GM12878 (cell line): Measurements from ENCODE around the gene POU2AF2. TPM values are rescaled to one million over a fixed set of nuclear protein-coding genes. Genes with fewer than 3 reads are reported as not detected.

Experiments used
- ATAC-seq: fragments of 200-7000 bp; cut with Tn5 transposase; 3 replicates; pipeline ENCODE4 v1.9.1; 2020; ENCODE audit warnings: mild to moderate bottlenecking, moderate library complexity
- BruUV-seq: library from RNA; stranded (reverse); fragments of 400-500 nt; replicated peaks from 2 replicates; lab custom pipeline; 2021; lab: Mats Ljungman, UMichigan
- CTCF ChIA-PET: fragments of 300-600 bp; sonication (Branson Sonifier 250); formaldehyde crosslinking; extraction: SDS; loops from one replicate; lab custom pipeline; 2021; ENCODE audit warnings: inconsistent platforms; lab: Yijun Ruan, JAX
- POLR2A ChIA-PET: fragments of 350-600 bp; formaldehyde crosslinking; extraction: SDS; loops from one replicate; lab custom pipeline; 2021; ENCODE audit warnings: inconsistent platforms; lab: Charles Lee
- RAD21 ChIA-PET: fragments of 300-600 bp; sonication (Branson Sonifier 250); formaldehyde crosslinking; loops from one replicate; lab custom pipeline; 2023; ENCODE audit warnings: antibody characterized with exemption; ENCODE audit not compliant: unreplicated experiment; lab: Charles Lee
- SMC1A ChIA-PET: fragments of 300-600 bp; sonication (Branson Sonifier 250); formaldehyde crosslinking; loops from one replicate; lab custom pipeline; 2023; ENCODE audit not compliant: unreplicated experiment, uncharacterized antibody; lab: Charles Lee
- DNase-seq: peaks from one replicate; pipeline ENCODE4 v3.0.0-alpha.2; 2011; ENCODE audit warnings: low read depth, low spot score
- FAIRE-seq: peaks from 3 replicates; lab custom pipeline; 2011; peaks lifted over from hg19 to GRCh38; lab: Jason Lieb, UNC
- H2AFZ ChIP-seq: 2 replicates; pipeline ENCODE4 v1.6.0; 2011; ENCODE audit warnings: low read depth, low read length, control low read depth; ENCODE audit not compliant: control insufficient read depth
- H3K27ac ChIP-seq: 2 replicates; pipeline ENCODE4 v1.5.1; 2011; ENCODE audit warnings: control low read depth; ENCODE audit not compliant: control insufficient read depth, insufficient read depth
- H3K27me3 ChIP-seq, 2 experiments: replicated peaks in 1 of 2; 2 replicates each; pipeline versions ENCODE4 v1.6.0 to v1.6.1; 2011; ENCODE audit warnings: low read length in 1 of 2; ENCODE audit not compliant: control insufficient read depth in 2 of 2, insufficient read depth in 2 of 2
- H3K36me3 ChIP-seq, 2 experiments: 2 replicates each; pipeline ENCODE4 v1.5.1; 2011; ENCODE audit warnings: low read length in 1 of 2; ENCODE audit not compliant: control insufficient read depth in 2 of 2, insufficient read depth in 2 of 2
- H3K4me1 ChIP-seq: 2 replicates; pipeline ENCODE4 v1.6.1; 2011; ENCODE audit warnings: mild to moderate bottlenecking, low read length, moderate library complexity, mixed read lengths; ENCODE audit not compliant: control insufficient read depth, insufficient read depth
- H3K4me2 ChIP-seq: 2 replicates; pipeline ENCODE4 v1.6.0; 2011; ENCODE audit warnings: control low read depth; ENCODE audit not compliant: control insufficient read depth, insufficient read depth
- H3K4me3 ChIP-seq: fragments of 200-600 bp; sonication (generic); 2 replicates; pipeline ENCODE4 v1.5.1; 2016
- H3K79me2 ChIP-seq: 2 replicates; pipeline ENCODE4 v1.6.0; 2011; ENCODE audit warnings: low read length; ENCODE audit not compliant: control insufficient read depth, insufficient read depth
- H3K9ac ChIP-seq: 2 replicates; pipeline ENCODE4 v1.8.0; 2011; ENCODE audit warnings: low read length, control low read depth, mixed read lengths; ENCODE audit not compliant: control insufficient read depth, insufficient read depth
- H3K9me3 ChIP-seq: replicated peaks from 3 replicates; pipeline ENCODE4 v1.5.1; 2011; ENCODE audit warnings: mild to moderate bottlenecking, low read length; ENCODE audit not compliant: control insufficient read depth, insufficient read depth
- H4K20me1 ChIP-seq: 2 replicates; pipeline ENCODE4 v1.6.0; 2011; ENCODE audit not compliant: control insufficient read depth, insufficient read depth
- BHLHE40 ChIP-seq, 2 experiments: fragments of 450-650 bp in 1 of 2; IDR thresholded peaks; 2 replicates each; pipeline ENCODE4 v1.6.1; 2011 to 2017; ENCODE audit warnings: low read depth in 2 of 2, borderline replicate concordance in 1 of 2, improper control_type of control experiment in 1 of 2, low read length in 1 of 2, mild to moderate bottlenecking in 1 of 2
- CHD2 ChIP-seq: IDR thresholded peaks from 2 replicates; pipeline ENCODE4 v1.6.1; 2011; ENCODE audit warnings: low read depth, low read length, improper control_type of control experiment, borderline replicate concordance
- EP300 ChIP-seq, 2 experiments: fragments of 150-350 bp in 1 of 2; IDR thresholded peaks; 2 replicates each; pipeline ENCODE4 v1.6.1; 2011 to 2012; ENCODE audit warnings: low read depth in 2 of 2, low read length in 2 of 2, borderline replicate concordance in 1 of 2, improper control_type of control experiment in 1 of 2, inconsistent platforms in 1 of 2; ENCODE audit not compliant: control insufficient read depth in 1 of 2
- GATAD2B ChIP-seq: fragments of 450-650 bp; conservative IDR thresholded peaks from 2 replicates; pipeline ENCODE4 v1.6.1; 2017; ENCODE audit warnings: low read depth, mild to moderate bottlenecking, moderate library complexity
- POLR2A ChIP-seq: IDR thresholded peaks from 2 replicates; pipeline ENCODE4 v1.6.1; 2011; ENCODE audit warnings: low read depth, mild to moderate bottlenecking, low read length
- POLR2AphosphoS5 ChIP-seq: IDR thresholded peaks from 2 replicates; pipeline ENCODE4 v1.6.1; 2011; ENCODE audit warnings: mild to moderate bottlenecking, low read length, inconsistent platforms
- ZBTB4 ChIP-seq: fragments of 450-650 bp; formaldehyde crosslinking; IDR thresholded peaks from 2 replicates; pipeline ENCODE4 v1.4.0; 2022; ENCODE audit warnings: mild to moderate bottlenecking, moderate library complexity
- WGBS: methylation state at CpG from one replicate; pipeline ENCODE4 v1.1.6; 2016; ENCODE audit warnings: low lambda C conversion rate; ENCODE audit not compliant: insufficient replicate concordance, insufficient coverage; ENCODE audit errors: missing lambda C conversion rate; 5-methylcytosine and 5-hydroxymethylcytosine counted together
- in situ Hi-C: fragments of 300-500 bp; cut with MboI; formaldehyde crosslinking; loops from 9 replicates; pipeline ENCODE4 v1.14.3; 2018; ENCODE audit warnings: mixed read lengths
- intact Hi-C: fragments of 100-400 bp; cut with micrococcal nuclease; formaldehyde crosslinking; loops from one replicate; pipeline ENCODE4 v1.14.2; 2022; ENCODE audit not compliant: unreplicated experiment
- polyA plus RNA-seq, 11 experiments: library from polyadenylated mRNA; depleted of rRNA in 4 of 11; unstranded in 6 of 11; stranded (reverse) in 5 of 11; fragments of >200 nt; fragmentation: Nextera tagmentation in 4 of 11; fragmentation: Illumina TruSeq in 1 of 11; extraction: Ambion mirVana in 4 of 11; extraction: Trizol in 1 of 11; gene quantifications; 1 replicate in 1 of 11; 2 replicates in 10 of 11; pipeline versions ENCODE4 v1.2.1 to v1.2.3, GENCODE V29; 2011 to 2016; ENCODE audit warnings: inconsistent platforms in 2 of 11, missing spikeins in 2 of 11, low read depth in 1 of 11
- total RNA-seq, 4 experiments: library from RNA; depleted of rRNA in 3 of 4; stranded (reverse); fragments of >200 nt in 3 of 4; fragmentation: Illumina TruSeq in 1 of 4; extraction: Trizol in 1 of 4; gene quantifications; 2 replicates each; pipeline versions ENCODE4 v1.2.1 to v1.2.3, GENCODE V29; 2013 to 2021

POU2AF2 gene
- total and polyA plus RNA-seq, 10 of the 15 experiments (the other 5 are each of a cell fraction or from before 2014, with no cell fraction given): not detected

GRCh38 chr11:111326824-111327223, 81.3 kb downstream of the POU2AF2 start (continued):
- no peak for TF ChIP-seq EP300 (IDR thresholded peaks at IDR 0.05; ENCODE audit: borderline replicate concordance in 1 of 2, control insufficient read depth in 1 of 2, low read depth in 2 of 2, low read length in 2 of 2)
- no peak for TF ChIP-seq GATAD2B
- TF ChIP-seq BHLHE40 (IDR thresholded peaks at IDR 0.05; ENCODE audit: borderline replicate concordance in 1 of 2, low read depth in 2 of 2, low read length in 1 of 2): no peak
- TF ChIP-seq ZBTB4 (CRISPR knock-in tag): no peak

GRCh38 chr11:111327908-111328624, 82.5 kb downstream of the POU2AF2 start:
- H3K9me3 ChIP-seq: no peaks in the 10 kb centered on the region
- no peak overlapping the region for H3K9ac ChIP-seq
- H3K27me3 ChIP-seq: no peaks in the 10 kb centered on the region; a peak in 1 of 4 replicates
- 69% methylated on average over 8 of the region's 8 CpGs for WGBS
- no peak overlapping the region for H3K27ac ChIP-seq
- no peak for TF ChIP-seq CHD2
- TF ChIP-seq POLR2AphosphoS5: peak; percentile 50; the same call in 1 of the 2 replicates
- TF ChIP-seq POLR2A: no peak
- ChIA-PET SMC1A (interaction anchor here (0.8 to 1.2 kb wide), 5 partner anchors 12 to 500 kb away, joined by 3 read pairs; no protein-coding TSS in a partner anchor), CTCF (interaction anchor here (0.9 to 3.0 kb wide), 7 partner anchors 9 to 101 kb away, joined by 3 to 17 read pairs (median 4); no protein-coding TSS in a partner anchor), POLR2A (no interaction called here), RAD21 (interaction anchor here (1.1 kb wide), 1 partner anchor 90 kb away, joined by 3 read pairs; no protein-coding TSS in a partner anchor)
- no peak overlapping the region for H3K4me2 ChIP-seq
- H3K4me3 ChIP-seq: no peak overlapping the region
- DNase-seq (no peak), ATAC-seq (no peak), FAIRE-seq (no peak)
- in situ Hi-C loops: no loop called here
- H3K79me2 ChIP-seq: no peaks in the 10 kb centered on the region
- BruUV-seq: no TSS peak
- H3K36me3 ChIP-seq: no peaks in the 10 kb centered on the region
- intact Hi-C loops: no loop called here
- H3K4me1 ChIP-seq: peaks cover 3% of the 10 kb centered on the region; the same call in 1 of the 2 replicates
- H4K20me1 ChIP-seq: no peaks in the 10 kb centered on the region
- no peak overlapping the region for H2AFZ ChIP-seq
